ENCODE measurements around the gene SRP68. TPM values are rescaled to one million over a fixed set of nuclear protein-coding genes. Genes with fewer than 3 reads are reported as not detected.
"Not testable (repeated sequence)": the region's sequence is repeated elsewhere in the genome, so short reads cannot be mapped to it uniquely, and the experiment has no call there.

The SRP68 gene
- total RNA-seq, 1 experiment from 2014 or later = 55.3 TPM

DNA sequence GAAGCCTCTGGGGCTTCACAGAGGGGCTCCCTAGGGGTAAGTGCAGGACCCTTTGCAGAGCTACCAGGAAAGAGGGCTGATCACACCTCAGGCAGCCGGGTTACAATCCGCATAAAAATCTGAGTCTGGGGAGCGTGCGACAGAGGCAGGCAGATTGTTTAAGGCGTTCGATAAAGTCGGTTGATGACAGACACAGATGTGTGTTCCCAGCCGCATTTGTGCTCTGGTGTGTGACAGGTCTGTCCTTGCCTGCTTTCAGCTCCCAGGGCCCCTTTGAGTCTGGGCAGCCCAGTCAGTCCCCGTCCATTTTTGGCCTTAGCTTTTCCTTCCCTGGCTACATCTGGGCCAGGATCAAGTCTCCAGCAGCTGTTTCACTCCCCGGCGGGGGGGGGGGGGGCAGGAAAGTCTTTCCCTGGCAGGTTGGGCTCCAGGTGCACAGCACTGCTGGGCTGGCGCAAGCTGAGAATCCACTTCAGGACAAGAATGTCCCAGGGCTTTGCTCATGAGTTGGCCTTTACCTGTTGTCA, 5.3 kb upstream of the SRP68 start:
- no peak for DNase-seq (ENCODE audit: low read depth)

- no peak for DNase-seq (ENCODE audit: low read depth)
Observed at GRCh38 chr17:76076765-76077583, 4.7 kb upstream of the SRP68 start.

GRCh38 chr17:76076146-76076764, 3.9 kb upstream of the SRP68 start:
- no peak for DNase-seq (ENCODE audit: low read depth)

DNA sequence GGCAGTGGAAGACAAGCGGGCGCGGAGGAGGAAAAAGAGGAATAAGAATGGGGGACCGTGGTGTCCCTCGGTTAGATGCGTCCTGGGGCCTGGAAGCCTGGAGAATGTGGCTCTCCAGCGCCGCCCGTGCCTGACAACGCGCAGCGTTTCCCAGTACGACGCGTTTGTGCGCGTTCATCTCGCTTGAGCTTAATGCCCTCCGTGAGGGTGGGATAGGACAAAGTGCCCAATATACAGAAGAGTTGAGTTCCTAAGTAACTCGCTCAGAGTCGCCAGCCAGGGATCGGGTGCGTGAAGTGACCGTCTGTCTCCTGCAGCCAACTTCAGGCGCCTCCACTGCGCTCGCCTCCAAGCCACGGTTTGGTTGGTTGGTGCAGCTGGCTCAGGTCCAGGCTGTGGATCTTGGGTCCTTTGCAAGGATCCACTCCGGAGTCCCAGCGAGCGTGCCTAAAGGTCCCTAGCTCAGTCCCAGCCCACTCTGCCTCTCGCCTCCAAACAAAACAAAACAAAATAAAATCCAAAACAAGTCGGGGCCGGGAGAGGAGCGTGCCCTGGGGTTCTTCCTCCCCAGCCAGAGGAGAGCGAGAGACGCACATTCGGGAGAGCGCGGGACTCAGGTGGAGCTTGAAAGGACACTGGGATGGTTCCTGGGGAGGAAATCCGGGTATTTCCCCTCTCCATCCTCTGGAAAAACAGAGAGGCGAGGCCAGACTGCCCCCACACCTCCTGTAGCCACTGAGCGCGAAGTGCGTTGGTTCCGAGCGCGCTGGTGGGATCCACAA, 3.2 kb upstream of the SRP68 start:
- no peak for DNase-seq (ENCODE audit: low read depth)

DNA sequence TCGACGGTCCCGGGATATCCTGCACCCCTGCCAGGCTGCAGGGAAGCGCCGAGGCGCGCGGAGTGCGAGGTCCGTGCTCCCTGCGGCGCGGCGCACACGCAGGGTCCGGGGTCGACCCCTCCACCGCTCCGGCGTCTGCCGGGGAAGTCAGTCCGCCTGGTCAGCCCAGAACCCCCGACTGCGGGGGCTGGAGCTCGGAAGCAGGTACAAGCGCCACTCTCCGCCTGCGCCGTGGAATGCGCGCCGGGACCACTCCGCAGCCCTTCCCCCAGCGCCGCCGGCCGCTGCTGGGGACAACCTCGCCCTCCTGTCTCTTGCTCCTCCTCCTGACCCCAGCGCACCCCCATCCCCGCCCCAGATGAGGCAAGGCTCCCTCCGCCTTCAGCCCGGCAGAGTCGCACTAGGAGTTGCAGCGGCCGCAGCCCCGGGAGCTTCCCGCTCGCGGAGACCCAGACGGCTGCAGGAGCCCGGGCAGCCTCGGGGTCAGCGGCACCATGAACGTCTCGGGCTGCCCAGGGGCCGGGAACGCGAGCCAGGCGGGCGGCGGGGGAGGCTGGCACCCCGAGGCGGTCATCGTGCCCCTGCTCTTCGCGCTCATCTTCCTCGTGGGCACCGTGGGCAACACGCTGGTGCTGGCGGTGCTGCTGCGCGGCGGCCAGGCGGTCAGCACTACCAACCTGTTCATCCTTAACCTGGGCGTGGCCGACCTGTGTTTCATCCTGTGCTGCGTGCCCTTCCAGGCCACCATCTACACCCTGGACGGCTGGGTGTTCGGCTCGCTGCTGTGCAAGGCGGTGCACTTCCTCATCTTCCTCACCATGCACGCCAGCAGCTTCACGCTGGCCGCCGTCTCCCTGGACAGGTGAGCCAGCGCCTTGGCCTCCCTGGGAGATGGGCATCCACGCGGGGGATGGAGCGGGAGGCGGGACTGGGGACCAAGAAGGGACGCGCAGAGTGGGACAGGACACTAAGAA, 2.4 kb upstream of the SRP68 start, which contains the start of gene GALR2:
Gene GALR2 (plus strand): TSS at position 392 of the 974 bp plus-strand sequence. CDS start 103 bp downstream, at position 495.
- DNase-seq (ENCODE audit: low read depth) = no peak

- DNase-seq (ENCODE audit: low read depth) = no peak
Observed at GRCh38 chr17:76071531-76072147, 678 bp downstream of the SRP68 start.

- DNase-seq (ENCODE audit: low read depth) = no peak
Observed at GRCh38 chr17:76065775-76066174, 6.5 kb downstream of the SRP68 start.

DNA sequence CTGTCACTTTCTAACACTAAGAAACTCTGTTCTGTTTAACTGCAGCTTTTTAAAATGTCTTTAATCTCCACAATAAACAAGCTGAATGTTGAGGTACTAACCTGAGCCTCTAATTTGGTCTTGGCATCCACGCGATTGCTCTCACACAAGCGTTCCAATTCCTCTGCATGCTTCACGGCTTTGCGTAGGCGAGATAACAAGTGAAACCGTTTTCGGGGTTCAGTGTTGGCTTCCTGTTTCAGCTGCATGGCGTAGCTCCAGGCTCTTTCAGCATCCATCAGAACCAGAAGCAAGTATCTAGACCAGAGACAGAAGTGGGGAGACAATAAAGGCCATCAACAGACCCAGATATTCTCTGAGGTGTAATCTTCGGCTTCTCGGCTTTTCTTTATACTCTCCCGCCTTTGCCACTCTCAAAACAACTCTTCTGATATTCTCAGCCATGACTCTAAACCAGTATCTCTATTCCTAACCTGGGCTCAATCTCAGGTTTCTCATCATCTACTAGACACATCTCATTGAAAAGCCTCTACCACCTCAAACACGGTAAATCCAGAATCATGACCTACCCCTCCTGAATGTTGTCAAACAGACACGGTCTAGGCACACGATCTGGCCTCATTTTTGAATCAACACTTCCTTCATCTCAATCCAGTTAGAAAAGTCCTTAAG, 8.3 kb downstream of the SRP68 start:
- no peak for DNase-seq (ENCODE audit: low read depth)

DNA sequence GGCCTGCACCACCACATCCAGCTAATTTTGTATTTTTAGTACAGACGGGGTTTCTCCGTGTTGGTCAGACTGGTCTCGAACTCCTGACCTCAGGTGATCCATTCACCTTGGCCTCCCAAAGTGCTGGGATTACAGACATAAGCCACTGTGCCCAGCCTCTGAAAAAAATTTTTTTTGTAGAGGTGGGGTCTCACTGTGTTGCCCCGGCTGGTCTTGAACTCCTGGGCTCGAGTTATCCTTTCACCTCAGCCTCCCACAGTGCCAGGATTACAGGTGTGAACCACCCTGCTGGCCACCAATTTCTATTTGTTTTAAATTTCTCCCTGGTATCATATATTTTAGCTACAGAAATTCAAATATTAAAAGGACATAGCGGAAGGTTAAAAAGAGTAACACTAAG, 14.1 kb downstream of the SRP68 start:
- not testable (repeated sequence) for DNase-seq (ENCODE audit: low read depth)

DNA sequence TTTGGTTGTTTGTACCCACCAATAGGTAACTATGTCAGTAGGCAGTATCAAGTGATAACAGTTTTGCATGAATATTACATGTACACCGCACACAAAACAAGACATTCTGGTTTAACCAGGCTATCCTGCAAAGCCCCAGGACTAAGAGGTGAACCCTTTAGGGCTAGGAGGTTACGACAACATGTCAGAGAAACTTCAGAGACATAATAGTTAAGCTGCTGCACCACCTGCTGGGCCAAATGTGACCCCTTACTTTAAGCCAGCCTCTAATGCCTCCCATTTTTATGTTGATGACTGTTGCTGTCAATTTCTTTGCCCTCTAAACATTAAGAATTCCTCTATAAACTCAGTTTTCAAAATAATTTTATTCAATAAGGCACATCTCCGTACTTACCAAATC, 15.4 kb downstream of the SRP68 start:
- DNase-seq (ENCODE audit: low read depth) = no peak

- peak; percentile 63 for DNase-seq (ENCODE audit: low read depth)
Observed at GRCh38 chr17:76054112-76054476, 18.2 kb downstream of the SRP68 start.

DNA sequence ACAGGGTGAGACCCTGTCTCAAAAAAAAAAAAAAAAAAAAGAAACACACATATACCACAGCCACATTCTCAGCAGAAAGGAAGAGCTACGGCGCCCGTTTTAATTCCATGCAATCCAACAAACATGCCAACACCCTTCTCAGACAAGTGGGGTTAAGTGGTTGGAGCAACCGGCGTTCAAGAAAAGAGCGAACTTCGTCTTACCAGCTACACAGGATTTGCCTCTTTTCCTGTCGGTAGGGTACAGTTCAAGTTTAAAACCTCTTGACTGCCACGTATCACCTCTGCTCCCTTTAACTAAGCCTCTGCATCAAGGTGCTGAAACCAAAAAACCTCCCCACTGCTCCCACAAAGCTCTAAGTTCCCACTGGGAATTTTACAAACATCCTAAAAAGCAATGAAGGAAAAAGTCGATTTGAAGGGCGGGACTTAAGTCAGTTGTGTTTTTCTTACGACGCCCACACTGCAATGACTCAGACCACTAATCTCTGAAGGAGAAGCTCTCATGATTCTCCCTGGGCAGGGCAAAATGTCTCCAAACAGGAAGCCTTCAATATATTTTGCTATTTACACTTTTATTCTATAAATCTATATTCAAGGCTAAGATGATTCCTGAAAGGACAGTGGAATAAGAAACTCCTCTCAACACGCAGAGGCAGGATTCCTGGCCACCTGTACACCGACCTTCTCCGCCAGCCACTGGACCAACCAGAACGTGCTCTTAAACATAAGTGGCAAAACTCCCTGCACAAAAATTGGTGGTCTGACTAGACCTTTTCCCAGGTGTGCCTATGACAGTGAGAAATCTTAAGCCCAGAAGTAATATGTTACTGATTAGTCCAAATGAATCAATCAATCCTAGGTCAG, 18.8 kb downstream of the SRP68 start:
- peak; percentile 39 for DNase-seq (ENCODE audit: low read depth)

GRCh38 chr17:76051561-76051960, 20.8 kb downstream of the SRP68 start:
- no peak for DNase-seq (ENCODE audit: low read depth)

- no peak for DNase-seq (ENCODE audit: low read depth)
Observed at GRCh38 chr17:76050538-76051467, 21.5 kb downstream of the SRP68 start.

- DNase-seq (ENCODE audit: low read depth) = no peak
Observed at GRCh38 chr17:76049836-76050537, 22.3 kb downstream of the SRP68 start.

DNA sequence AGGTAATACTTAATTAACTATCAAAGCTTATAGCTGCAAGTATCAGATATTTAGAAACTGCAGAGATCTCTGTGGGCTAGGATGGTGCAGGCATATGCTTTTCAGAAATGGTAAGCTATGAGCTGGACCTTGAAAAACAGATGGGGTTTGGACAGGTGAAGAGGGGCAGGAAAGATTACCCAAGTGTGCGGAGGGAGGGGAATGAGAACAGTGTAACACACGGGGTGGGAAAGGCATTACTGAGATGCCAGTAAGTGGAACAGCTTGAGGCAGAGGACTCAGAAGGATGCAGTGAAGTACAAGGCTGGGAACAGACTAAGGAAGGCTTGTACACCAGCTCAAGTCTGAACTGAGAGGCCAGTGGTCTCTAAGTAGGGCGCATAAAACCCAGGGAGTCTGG, 23.1 kb downstream of the SRP68 start:
- DNase-seq (ENCODE audit: low read depth) = no peak

- peak; percentile 89 for DNase-seq (ENCODE audit: low read depth)
Observed at GRCh38 chr17:76048711-76049110, 23.6 kb downstream of the SRP68 start.

Data from HT1080 (cell line).